WTC11 (cell line): Measurements from ENCODE around the gene SART1. TPM values are rescaled to one million over a fixed set of nuclear protein-coding genes. Genes with fewer than 3 reads are reported as not detected.

Experiments used
- ATAC-seq: fragments of 200-7000 bp; cut with Tn5 transposase; 2 replicates; pipeline ENCODE4 v1.10.0; 2021; ENCODE audit warnings: mild to moderate bottlenecking, moderate library complexity
- CTCF ChIA-PET: fragments of 300-600 bp; sonication (Branson Sonifier 250); formaldehyde crosslinking; loops from one replicate; lab custom pipeline; 2021; ENCODE audit warnings: antibody characterized with exemption; lab: Charles Lee
- POLR2A ChIA-PET: fragments of 350-600 bp; sonication (Branson Sonifier 250); formaldehyde crosslinking; loops from one replicate; lab custom pipeline; 2021; ENCODE audit warnings: antibody characterized with exemption; lab: Charles Lee
- DNase-seq: peaks from one replicate; pipeline ENCODE4 v3.0.0; 2021; ENCODE audit warnings: low spot score
- H3K27ac Mint-ChIP-seq: 2 replicates; pipeline ENCODE4 v1.8.0; 2021; ENCODE audit warnings: mixed read lengths
- H3K27me3 Mint-ChIP-seq: 2 replicates; pipeline ENCODE4 v1.8.0; 2021; ENCODE audit warnings: low read depth, mild to moderate bottlenecking, moderate library complexity, mixed read lengths
- H3K36me3 Mint-ChIP-seq: 2 replicates; pipeline ENCODE4 v1.8.0; 2021; ENCODE audit warnings: mixed read lengths
- H3K4me1 Mint-ChIP-seq: 2 replicates; pipeline ENCODE4 v1.8.0; 2022; ENCODE audit warnings: mixed read lengths
- H3K4me3 Mint-ChIP-seq: 2 replicates; pipeline ENCODE4 v1.8.0; 2021; ENCODE audit warnings: mild to moderate bottlenecking, moderate library complexity, mixed read lengths
- H3K9me3 Mint-ChIP-seq: 2 replicates; pipeline ENCODE4 v1.8.0; 2021; ENCODE audit warnings: mixed read lengths
- CBFB ChIP-seq: sonication (generic); formaldehyde crosslinking; IDR thresholded peaks from 2 replicates; pipeline ENCODE4 v1.8.1; 2022; ENCODE audit warnings: mild to moderate bottlenecking, low read depth, missing genetic modification reagents
- GRHL2 ChIP-seq: fragments of 250-450 bp; sonication (Bioruptor Pico); IDR thresholded peaks from 2 replicates; pipeline ENCODE4 v1.8.0; 2022; ENCODE audit warnings: mild to moderate bottlenecking, moderate library complexity; ENCODE audit not compliant: insufficient replicate concordance, severe bottlenecking
- MYBL2 ChIP-seq: sonication (generic); formaldehyde crosslinking; IDR thresholded peaks from 2 replicates; pipeline ENCODE4 v1.8.1; 2023; ENCODE audit warnings: mild to moderate bottlenecking, moderate library complexity, missing genetic modification reagents
- NFATC4 ChIP-seq: fragments of 250-450 bp; sonication (Bioruptor Pico); IDR thresholded peaks from 2 replicates; pipeline ENCODE4 v1.9.0; 2021; ENCODE audit warnings: mild to moderate bottlenecking
- NR3C1 ChIP-seq: sonication (generic); formaldehyde crosslinking; conservative IDR thresholded peaks from 2 replicates; pipeline ENCODE4 v1.8.1; 2023; ENCODE audit warnings: low read depth, mild to moderate bottlenecking, missing genetic modification reagents
- OVOL2 ChIP-seq: fragments of 250-450 bp; sonication (Bioruptor Pico); IDR thresholded peaks from 2 replicates; pipeline ENCODE4 v1.9.0; 2021; ENCODE audit warnings: mild to moderate bottlenecking, borderline replicate concordance
- TEAD1 ChIP-seq: sonication (generic); formaldehyde crosslinking; IDR thresholded peaks from 2 replicates; pipeline ENCODE4 v1.8.0; 2022; ENCODE audit warnings: mild to moderate bottlenecking, missing genetic modification reagents
- TP53 ChIP-seq: sonication (generic); formaldehyde crosslinking; IDR thresholded peaks from 2 replicates; pipeline ENCODE4 v1.8.1; 2023; ENCODE audit warnings: mild to moderate bottlenecking, missing genetic modification reagents
- ZNF138 ChIP-seq: sonication (generic); formaldehyde crosslinking; conservative IDR thresholded peaks from 2 replicates; pipeline ENCODE4 v1.8.1; 2022; ENCODE audit warnings: mild to moderate bottlenecking, moderate library complexity, missing genetic modification reagents
- ZNF232 ChIP-seq: sonication (generic); formaldehyde crosslinking; IDR thresholded peaks from 2 replicates; pipeline ENCODE4 v1.8.0; 2022; ENCODE audit warnings: mild to moderate bottlenecking, missing genetic modification reagents
- ZNF416 ChIP-seq: fragments of 250-450 bp; sonication (Bioruptor Pico); IDR thresholded peaks from 2 replicates; pipeline ENCODE4 v1.9.0; 2021; ENCODE audit warnings: mild to moderate bottlenecking, inconsistent platforms
- ZNF423 ChIP-seq: fragments of 250-450 bp; sonication (Bioruptor Pico); IDR thresholded peaks from 2 replicates; pipeline ENCODE4 v2.1.2; 2022; ENCODE audit warnings: mild to moderate bottlenecking, moderate library complexity
- total RNA-seq: library from RNA; stranded (reverse); gene quantifications from 3 replicates; pipeline ENCODE4 v1.2.3, GENCODE V29; 2021
- TF ChIP-seq, protein P1 (sequence below): sonication (generic); formaldehyde crosslinking; conservative IDR thresholded peaks from 2 replicates; pipeline ENCODE4 v1.8.1; 2022; ENCODE audit warnings: mild to moderate bottlenecking, missing genetic modification reagents
- TF ChIP-seq, protein P2 (sequence below): sonication (generic); formaldehyde crosslinking; IDR thresholded peaks from 2 replicates; pipeline ENCODE4 v1.8.1; 2023; ENCODE audit warnings: mild to moderate bottlenecking, missing genetic modification reagents
- TF ChIP-seq, protein P3 (sequence below): sonication (generic); formaldehyde crosslinking; IDR thresholded peaks from 2 replicates; pipeline ENCODE4 v1.8.0; 2023; ENCODE audit warnings: missing genetic modification reagents, mild to moderate bottlenecking, borderline replicate concordance
- TF ChIP-seq, protein P4 (sequence below): sonication (generic); formaldehyde crosslinking; IDR thresholded peaks from 2 replicates; pipeline ENCODE4 v1.8.0; 2022; ENCODE audit warnings: mild to moderate bottlenecking, missing genetic modification reagents
- TF ChIP-seq, protein P5 (sequence below): sonication (generic); formaldehyde crosslinking; IDR thresholded peaks from 2 replicates; pipeline ENCODE4 v1.8.1; 2023; ENCODE audit warnings: mild to moderate bottlenecking, missing genetic modification reagents
- TF ChIP-seq, protein P6 (sequence below): fragments of 250-450 bp; sonication (Bioruptor Pico); IDR thresholded peaks from 2 replicates; pipeline ENCODE4 v1.9.0; 2021; ENCODE audit warnings: moderate library complexity, mild to moderate bottlenecking, inconsistent platforms, borderline replicate concordance

Gene SART1
- total RNA-seq, 1 experiment from 2014 or later = 57.0 TPM

DNA sequence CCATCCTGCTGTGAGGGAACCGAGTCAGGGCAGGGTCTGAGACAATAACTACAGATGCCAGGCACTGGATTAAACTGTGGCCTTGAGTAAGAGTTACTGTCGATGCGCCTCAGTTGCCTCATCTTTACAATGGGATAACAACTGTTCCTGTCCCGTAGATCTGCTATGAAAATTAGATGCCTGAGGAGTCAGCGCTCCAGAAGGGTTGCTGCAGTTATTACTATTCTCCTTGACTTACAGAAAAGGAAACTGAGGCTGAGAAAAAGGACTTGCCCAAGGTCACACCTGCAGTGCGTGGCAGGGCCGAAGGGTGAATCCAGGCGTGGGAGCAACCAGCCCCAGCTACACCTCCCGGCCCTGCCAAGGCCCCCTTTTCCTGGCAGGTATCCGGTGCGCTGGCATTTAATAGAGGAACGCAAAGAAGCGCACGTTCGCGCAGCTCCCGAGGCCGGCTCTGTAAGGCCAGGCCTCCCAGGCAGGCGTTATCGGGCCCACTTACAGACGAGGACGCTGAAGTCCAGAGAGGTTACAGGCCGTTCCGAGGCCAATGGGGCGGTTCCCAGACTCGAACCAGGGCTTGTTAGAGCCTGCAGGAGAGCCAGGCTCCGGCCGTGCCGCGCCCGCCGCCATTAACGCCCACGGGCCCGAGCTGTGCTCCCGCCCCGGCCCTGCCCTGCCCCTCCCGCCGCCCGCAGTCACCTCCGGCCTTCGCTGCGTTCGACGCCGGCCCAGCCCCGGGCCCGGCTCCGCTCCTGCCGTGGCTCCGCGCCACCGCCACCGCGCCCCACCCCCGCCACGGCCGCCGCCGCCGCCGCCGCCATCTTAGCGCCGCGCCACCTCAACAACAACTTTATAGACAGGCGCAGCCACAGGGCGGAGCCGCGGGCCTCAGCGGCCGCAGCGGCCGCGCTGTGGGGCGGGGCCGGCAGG lies 43.1 kb upstream of the SART1 start, which contains the start of gene C11orf68:
Gene C11orf68 (minus strand): TSS at position 852 of the 930 bp plus-strand sequence. CDS start 31 bp downstream, at position 821.
- CTCF ChIA-PET = interaction anchor here (1.0 to 2.3 kb wide), 5 partner anchors 14 to 104 kb away, joined by 3 to 23 read pairs (median 3); partner anchors contain the start of genes CCDC85B and FIBP
- TF ChIP-seq, protein P1, sequence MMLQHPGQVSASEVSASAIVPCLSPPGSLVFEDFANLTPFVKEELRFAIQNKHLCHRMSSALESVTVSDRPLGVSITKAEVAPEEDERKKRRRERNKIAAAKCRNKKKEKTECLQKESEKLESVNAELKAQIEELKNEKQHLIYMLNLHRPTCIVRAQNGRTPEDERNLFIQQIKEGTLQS = no peak
- no peak for TF ChIP-seq GRHL2 (CRISPR knock-in tag)
- TF ChIP-seq CBFB (CRISPR knock-in tag) = peak; percentile 6; the same call in 1 of the 2 replicates
- peak; percentile 20; the same call in 1 of the 2 replicates for TF ChIP-seq OVOL2 (CRISPR knock-in tag)
- TF ChIP-seq, protein P2, sequence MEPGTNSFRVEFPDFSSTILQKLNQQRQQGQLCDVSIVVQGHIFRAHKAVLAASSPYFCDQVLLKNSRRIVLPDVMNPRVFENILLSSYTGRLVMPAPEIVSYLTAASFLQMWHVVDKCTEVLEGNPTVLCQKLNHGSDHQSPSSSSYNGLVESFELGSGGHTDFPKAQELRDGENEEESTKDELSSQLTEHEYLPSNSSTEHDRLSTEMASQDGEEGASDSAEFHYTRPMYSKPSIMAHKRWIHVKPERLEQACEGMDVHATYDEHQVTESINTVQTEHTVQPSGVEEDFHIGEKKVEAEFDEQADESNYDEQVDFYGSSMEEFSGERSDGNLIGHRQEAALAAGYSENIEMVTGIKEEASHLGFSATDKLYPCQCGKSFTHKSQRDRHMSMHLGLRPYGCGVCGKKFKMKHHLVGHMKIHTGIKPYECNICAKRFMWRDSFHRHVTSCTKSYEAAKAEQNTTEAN (CRISPR knock-in tag) = 0 out of 2 replicates have a peak, but pooled peaks have one; percentile 40
- TF ChIP-seq, protein P3, sequence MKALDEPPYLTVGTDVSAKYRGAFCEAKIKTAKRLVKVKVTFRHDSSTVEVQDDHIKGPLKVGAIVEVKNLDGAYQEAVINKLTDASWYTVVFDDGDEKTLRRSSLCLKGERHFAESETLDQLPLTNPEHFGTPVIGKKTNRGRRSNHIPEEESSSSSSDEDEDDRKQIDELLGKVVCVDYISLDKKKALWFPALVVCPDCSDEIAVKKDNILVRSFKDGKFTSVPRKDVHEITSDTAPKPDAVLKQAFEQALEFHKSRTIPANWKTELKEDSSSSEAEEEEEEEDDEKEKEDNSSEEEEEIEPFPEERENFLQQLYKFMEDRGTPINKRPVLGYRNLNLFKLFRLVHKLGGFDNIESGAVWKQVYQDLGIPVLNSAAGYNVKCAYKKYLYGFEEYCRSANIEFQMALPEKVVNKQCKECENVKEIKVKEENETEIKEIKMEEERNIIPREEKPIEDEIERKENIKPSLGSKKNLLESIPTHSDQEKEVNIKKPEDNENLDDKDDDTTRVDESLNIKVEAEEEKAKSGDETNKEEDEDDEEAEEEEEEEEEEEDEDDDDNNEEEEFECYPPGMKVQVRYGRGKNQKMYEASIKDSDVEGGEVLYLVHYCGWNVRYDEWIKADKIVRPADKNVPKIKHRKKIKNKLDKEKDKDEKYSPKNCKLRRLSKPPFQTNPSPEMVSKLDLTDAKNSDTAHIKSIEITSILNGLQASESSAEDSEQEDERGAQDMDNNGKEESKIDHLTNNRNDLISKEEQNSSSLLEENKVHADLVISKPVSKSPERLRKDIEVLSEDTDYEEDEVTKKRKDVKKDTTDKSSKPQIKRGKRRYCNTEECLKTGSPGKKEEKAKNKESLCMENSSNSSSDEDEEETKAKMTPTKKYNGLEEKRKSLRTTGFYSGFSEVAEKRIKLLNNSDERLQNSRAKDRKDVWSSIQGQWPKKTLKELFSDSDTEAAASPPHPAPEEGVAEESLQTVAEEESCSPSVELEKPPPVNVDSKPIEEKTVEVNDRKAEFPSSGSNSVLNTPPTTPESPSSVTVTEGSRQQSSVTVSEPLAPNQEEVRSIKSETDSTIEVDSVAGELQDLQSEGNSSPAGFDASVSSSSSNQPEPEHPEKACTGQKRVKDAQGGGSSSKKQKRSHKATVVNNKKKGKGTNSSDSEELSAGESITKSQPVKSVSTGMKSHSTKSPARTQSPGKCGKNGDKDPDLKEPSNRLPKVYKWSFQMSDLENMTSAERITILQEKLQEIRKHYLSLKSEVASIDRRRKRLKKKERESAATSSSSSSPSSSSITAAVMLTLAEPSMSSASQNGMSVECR (CRISPR knock-in tag) = no peak; the same call in 1 of the 2 replicates
- TF ChIP-seq, protein P4, sequence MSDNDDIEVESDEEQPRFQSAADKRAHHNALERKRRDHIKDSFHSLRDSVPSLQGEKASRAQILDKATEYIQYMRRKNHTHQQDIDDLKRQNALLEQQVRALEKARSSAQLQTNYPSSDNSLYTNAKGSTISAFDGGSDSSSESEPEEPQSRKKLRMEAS = peak; percentile 2; the same call in 1 of the 2 replicates
- 0 out of 2 replicates have a peak, but pooled peaks have one; percentile 10 for TF ChIP-seq TP53 (CRISPR knock-in tag)
- Mint-ChIP-seq H3K36me3 (peaks cover 12% of the 10 kb centered on the region), H3K4me1 (peaks cover 18% of the 10 kb centered on the region), H3K27me3 (peaks cover 3% of the 10 kb centered on the region; the same call in 1 of the 2 replicates), H3K27ac (peak within 1 kb of the TSS; percentile 11), H3K4me3 (peak within 1 kb of the TSS; percentile 83), H3K9me3 (no peaks in the 10 kb centered on the region)
- peak; percentile 32 for DNase-seq
- POLR2A ChIA-PET = interaction anchor here (1.1 to 1.6 kb wide), 3 partner anchors 27 to 60 kb away, joined by 3 to 12 read pairs (median 4); partner anchors contain the start of genes CCDC85B, CFL1 and FIBP
- ATAC-seq = peak; percentile 9

DNA sequence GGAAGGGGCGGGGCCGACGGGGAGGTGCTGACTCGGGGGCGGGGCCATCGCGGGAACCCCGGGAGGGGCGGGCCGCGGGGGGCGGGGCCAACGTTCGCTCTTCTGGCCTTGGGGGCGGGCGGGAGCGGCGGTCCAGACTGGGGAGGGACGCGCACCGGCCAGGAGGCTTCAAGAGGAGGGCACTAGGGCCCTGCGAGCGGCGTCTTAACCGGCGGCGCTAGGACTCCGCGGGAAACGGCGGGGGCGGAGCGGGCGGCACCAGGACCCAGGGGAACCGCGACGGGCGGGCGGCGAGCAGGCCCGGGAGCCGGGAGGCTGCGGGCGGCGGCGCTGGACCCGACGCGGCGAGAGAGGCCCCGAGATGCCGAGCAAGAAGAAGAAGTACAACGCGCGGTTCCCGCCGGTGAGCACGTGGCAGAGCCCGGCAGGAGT lies 42.4 kb upstream of the SART1 start, which contains the start of gene DRAP1:
Gene DRAP1 (plus strand): TSS at position 286 of the 432 bp plus-strand sequence. CDS start 76 bp downstream, at position 362.
- ATAC-seq (peak; percentile 90), DNase-seq (peak; percentile 99)
- peaks cover 3% of the 10 kb centered on the region; the same call in 1 of the 2 replicates for H3K27me3 Mint-ChIP-seq
- H3K4me1 Mint-ChIP-seq = peaks cover 18% of the 10 kb centered on the region
- H3K27ac Mint-ChIP-seq = peak within 1 kb of the TSS; percentile 11
- POLR2A ChIA-PET = no interaction called here
- no peaks in the 10 kb centered on the region for H3K9me3 Mint-ChIP-seq
- H3K4me3 Mint-ChIP-seq = peak within 1 kb of the TSS; percentile 83
- CTCF ChIA-PET = interaction anchor here (1.0 to 2.3 kb wide), 5 partner anchors 13 to 35 kb away, joined by 3 to 23 read pairs (median 4); partner anchors contain the start of genes CCDC85B and FIBP
- H3K36me3 Mint-ChIP-seq = peaks cover 12% of the 10 kb centered on the region
- TF ChIP-seq, protein P2 (CRISPR knock-in tag) = no peak
- no peak for TF ChIP-seq NR3C1 (CRISPR knock-in tag)
- no peak for TF ChIP-seq NFATC4
- TF ChIP-seq CBFB (CRISPR knock-in tag) = 0 out of 2 replicates have a peak, but pooled peaks have one; percentile 69
- TF ChIP-seq, protein P5, sequence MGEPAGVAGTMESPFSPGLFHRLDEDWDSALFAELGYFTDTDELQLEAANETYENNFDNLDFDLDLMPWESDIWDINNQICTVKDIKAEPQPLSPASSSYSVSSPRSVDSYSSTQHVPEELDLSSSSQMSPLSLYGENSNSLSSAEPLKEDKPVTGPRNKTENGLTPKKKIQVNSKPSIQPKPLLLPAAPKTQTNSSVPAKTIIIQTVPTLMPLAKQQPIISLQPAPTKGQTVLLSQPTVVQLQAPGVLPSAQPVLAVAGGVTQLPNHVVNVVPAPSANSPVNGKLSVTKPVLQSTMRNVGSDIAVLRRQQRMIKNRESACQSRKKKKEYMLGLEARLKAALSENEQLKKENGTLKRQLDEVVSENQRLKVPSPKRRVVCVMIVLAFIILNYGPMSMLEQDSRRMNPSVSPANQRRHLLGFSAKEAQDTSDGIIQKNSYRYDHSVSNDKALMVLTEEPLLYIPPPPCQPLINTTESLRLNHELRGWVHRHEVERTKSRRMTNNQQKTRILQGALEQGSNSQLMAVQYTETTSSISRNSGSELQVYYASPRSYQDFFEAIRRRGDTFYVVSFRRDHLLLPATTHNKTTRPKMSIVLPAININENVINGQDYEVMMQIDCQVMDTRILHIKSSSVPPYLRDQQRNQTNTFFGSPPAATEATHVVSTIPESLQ = no peak
- no peak for TF ChIP-seq ZNF423 (CRISPR knock-in tag)
- TF ChIP-seq, protein P6, sequence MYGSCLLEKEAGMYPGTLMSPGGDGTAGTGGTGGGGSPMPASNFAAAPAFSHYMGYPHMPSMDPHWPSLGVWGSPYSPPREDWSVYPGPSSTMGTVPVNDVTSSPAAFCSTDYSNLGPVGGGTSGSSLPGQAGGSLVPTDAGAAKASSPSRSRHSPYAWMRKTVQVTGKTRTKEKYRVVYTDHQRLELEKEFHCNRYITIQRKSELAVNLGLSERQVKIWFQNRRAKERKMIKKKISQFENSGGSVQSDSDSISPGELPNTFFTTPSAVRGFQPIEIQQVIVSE (CRISPR knock-in tag) = no peak
- 0 out of 2 replicates have a peak, but pooled peaks have one; percentile 49 for TF ChIP-seq ZNF416 (CRISPR knock-in tag)
- peak; percentile 66; the same call in 1 of the 2 replicates for TF ChIP-seq TEAD1 (CRISPR knock-in tag)
- peak; percentile 27; the same call in 1 of the 2 replicates for TF ChIP-seq MYBL2
- TF ChIP-seq ZNF138 (CRISPR knock-in tag) = no peak
- peak; percentile 82; the same call in 1 of the 2 replicates for TF ChIP-seq ZNF232 (CRISPR knock-in tag)
